B cell (primary cell): ENCODE results near the gene TNNT3. TPM values are rescaled to one million over a fixed set of nuclear protein-coding genes. Genes with fewer than 3 reads are reported as not detected.

Source experiments
- ATAC-seq: fragments of 200-7000 bp; cut with Tn5 transposase; one replicate; pipeline ENCODE4 v1.10.0; 2021; ENCODE audit warnings: low read depth, mild to moderate bottlenecking, moderate number of reproducible peaks, moderate library complexity
- CTCF ChIA-PET: fragments of 350-600 bp; sonication (Branson Sonifier 250); formaldehyde crosslinking; loops from one replicate; lab custom pipeline; 2021; ENCODE audit warnings: antibody characterized with exemption, inconsistent platforms; lab: Charles Lee
- POLR2A ChIA-PET: fragments of 350-600 bp; sonication (Branson Sonifier 250); formaldehyde crosslinking; loops from one replicate; lab custom pipeline; 2021; ENCODE audit warnings: antibody characterized with exemption; lab: Charles Lee
- DNase-seq: peaks from one replicate; pipeline ENCODE4 v3.0.0; 2013
- H2AFZ ChIP-seq: 2 replicates; pipeline ENCODE4 v1.6.1; 2012; ENCODE audit warnings: mild to moderate bottlenecking, low read depth, low read length; ENCODE audit not compliant: insufficient read depth, poor library complexity, severe bottlenecking
- H3K27ac ChIP-seq, 2 donors: 1 replicate in 1 of 2; 2 replicates in 1 of 2; pipeline ENCODE4 v1.5.1; 2012 to 2013; ENCODE audit warnings: low read length in 2 of 2, mild to moderate bottlenecking in 2 of 2, moderate library complexity in 1 of 2
- H3K27me3 ChIP-seq, 4 experiments: fragments of 200-600 bp in 1 of 4; sonication (generic) in 1 of 4; replicated peaks in 1 of 4; 1 replicate in 2 of 4; 2 replicates in 2 of 4; pipeline versions ENCODE4 v1.6.1 to v1.7.0; 2013 to 2016; ENCODE audit warnings: low read length in 3 of 4, mild to moderate bottlenecking in 2 of 4, mixed read lengths in 1 of 4, moderate library complexity in 1 of 4; ENCODE audit not compliant: insufficient read depth in 4 of 4, control insufficient read depth in 3 of 4; ENCODE audit errors: control extremely low read depth in 1 of 4
- H3K36me3 ChIP-seq, 2 experiments: replicated peaks in 1 of 2; 1 replicate in 1 of 2; 2 replicates in 1 of 2; pipeline versions ENCODE4 v1.6.1 to v1.7.1; 2013; ENCODE audit warnings: low read length in 1 of 2; ENCODE audit not compliant: insufficient read depth in 2 of 2, control insufficient read depth in 1 of 2; ENCODE audit errors: control extremely low read depth in 1 of 2, extremely low read depth in 1 of 2
- H3K4me1 ChIP-seq, 2 donors: fragments of 200-600 bp in 1 of 2; sonication (generic) in 1 of 2; 1 replicate in 1 of 2; 2 replicates in 1 of 2; pipeline versions ENCODE4 v1.5.1 to v1.6.1; 2013 to 2017; ENCODE audit warnings: low read length in 2 of 2; ENCODE audit not compliant: control insufficient read depth in 2 of 2, insufficient read depth in 2 of 2
- H3K4me2 ChIP-seq: replicated peaks from 2 replicates; pipeline ENCODE3; 2012; ENCODE audit warnings: mild to moderate bottlenecking, low read depth, low read length; ENCODE audit not compliant: poor library complexity, severe bottlenecking
- H3K4me3 ChIP-seq, 5 experiments: fragments of 200-600 bp in 1 of 5; sonication (generic) in 1 of 5; 1 replicate in 3 of 5; 2 replicates in 2 of 5; pipeline versions ENCODE4 v1.5.1 to v1.7.0; 2011 to 2016; ENCODE audit warnings: low read length in 4 of 5, mild to moderate bottlenecking in 4 of 5, low read depth in 2 of 5, control low read depth in 1 of 5, moderate library complexity in 1 of 5; ENCODE audit not compliant: insufficient read depth in 1 of 5; ENCODE audit errors: control extremely low read depth in 1 of 5, extremely low read depth in 1 of 5
- H3K79me2 ChIP-seq: fragments of 200-600 bp; sonication (generic); one replicate; pipeline ENCODE4 v1.6.0; 2016; ENCODE audit warnings: low read length; ENCODE audit not compliant: control insufficient read depth, insufficient read depth
- H3K9ac ChIP-seq: fragments of 200-600 bp; sonication (generic); 2 replicates; pipeline ENCODE4 v1.6.1; 2017; ENCODE audit warnings: mild to moderate bottlenecking, low read length, moderate library complexity
- H3K9me3 ChIP-seq, 3 donors: one replicate each; pipeline versions ENCODE4 v1.6.1 to v1.7.1; 2013; ENCODE audit warnings: low read length in 2 of 3; ENCODE audit not compliant: control insufficient read depth in 2 of 3, insufficient read depth in 1 of 3; ENCODE audit errors: control extremely low read depth in 1 of 3
- H4K20me1 ChIP-seq: 2 replicates; pipeline ENCODE4 v1.6.0; 2012; ENCODE audit warnings: mild to moderate bottlenecking, low read length; ENCODE audit not compliant: insufficient read depth, control insufficient read depth, poor library complexity, severe bottlenecking
- H3K27ac Mint-ChIP-seq: one replicate; pipeline ENCODE4 v1.8.0; 2021; ENCODE audit warnings: mixed read lengths
- H3K27me3 Mint-ChIP-seq: one replicate; pipeline ENCODE4 v1.8.0; 2021; ENCODE audit warnings: mixed read lengths
- H3K4me1 Mint-ChIP-seq: one replicate; pipeline ENCODE4 v1.8.0; 2021; ENCODE audit warnings: mixed read lengths
- H3K4me3 Mint-ChIP-seq: one replicate; pipeline ENCODE4 v1.8.0; 2021; ENCODE audit warnings: mixed read lengths
- H3K9me3 Mint-ChIP-seq: one replicate; pipeline ENCODE4 v1.8.0; 2022; ENCODE audit warnings: mixed read lengths; ENCODE audit not compliant: insufficient read depth
- EZH2 ChIP-seq: IDR thresholded peaks from 2 replicates; pipeline ENCODE4 v1.6.1; 2012; ENCODE audit warnings: borderline replicate concordance, low read depth, mild to moderate bottlenecking, moderate library complexity, low read length; ENCODE audit not compliant: insufficient read depth, poor library complexity, severe bottlenecking
- WGBS: methylation state at CpG from one replicate; pipeline ENCODE4 v1.1.5; 2013; ENCODE audit warnings: missing lambda C conversion rate; ENCODE audit not compliant: insufficient coverage; 5-methylcytosine and 5-hydroxymethylcytosine counted together
- intact Hi-C: fragments of 100-400 bp; cut with micrococcal nuclease; formaldehyde crosslinking; loops from one replicate; pipeline ENCODE4 v1.10.0; 2022
- polyA plus RNA-seq: library from polyadenylated mRNA; depleted of rRNA; stranded (reverse); fragments of >200 nt; gene quantifications from 2 replicates; pipeline ENCODE4 v1.2.3, GENCODE V29; 2012
- total RNA-seq, 2 donors: library from RNA; stranded (reverse); fragments of 120-200 nt in 1 of 2; gene quantifications; 1 replicate in 1 of 2; 2 replicates in 1 of 2; pipeline versions ENCODE4 v1.2.3 to v1.2.4, GENCODE V29; 2013 to 2022
- TF ChIP-seq, protein P1 (sequence below): fragments of 200-600 bp; IDR thresholded peaks from one replicate; pipeline ENCODE4 v1.8.0; 2022; ENCODE audit warnings: antibody characterized with exemption, mild to moderate bottlenecking

TNNT3 gene
- total and polyA plus RNA-seq, 2 donors (not counting 1 experiment from before 2014, with no cell fraction given) = 2.5 to 10.0 TPM

DNA sequence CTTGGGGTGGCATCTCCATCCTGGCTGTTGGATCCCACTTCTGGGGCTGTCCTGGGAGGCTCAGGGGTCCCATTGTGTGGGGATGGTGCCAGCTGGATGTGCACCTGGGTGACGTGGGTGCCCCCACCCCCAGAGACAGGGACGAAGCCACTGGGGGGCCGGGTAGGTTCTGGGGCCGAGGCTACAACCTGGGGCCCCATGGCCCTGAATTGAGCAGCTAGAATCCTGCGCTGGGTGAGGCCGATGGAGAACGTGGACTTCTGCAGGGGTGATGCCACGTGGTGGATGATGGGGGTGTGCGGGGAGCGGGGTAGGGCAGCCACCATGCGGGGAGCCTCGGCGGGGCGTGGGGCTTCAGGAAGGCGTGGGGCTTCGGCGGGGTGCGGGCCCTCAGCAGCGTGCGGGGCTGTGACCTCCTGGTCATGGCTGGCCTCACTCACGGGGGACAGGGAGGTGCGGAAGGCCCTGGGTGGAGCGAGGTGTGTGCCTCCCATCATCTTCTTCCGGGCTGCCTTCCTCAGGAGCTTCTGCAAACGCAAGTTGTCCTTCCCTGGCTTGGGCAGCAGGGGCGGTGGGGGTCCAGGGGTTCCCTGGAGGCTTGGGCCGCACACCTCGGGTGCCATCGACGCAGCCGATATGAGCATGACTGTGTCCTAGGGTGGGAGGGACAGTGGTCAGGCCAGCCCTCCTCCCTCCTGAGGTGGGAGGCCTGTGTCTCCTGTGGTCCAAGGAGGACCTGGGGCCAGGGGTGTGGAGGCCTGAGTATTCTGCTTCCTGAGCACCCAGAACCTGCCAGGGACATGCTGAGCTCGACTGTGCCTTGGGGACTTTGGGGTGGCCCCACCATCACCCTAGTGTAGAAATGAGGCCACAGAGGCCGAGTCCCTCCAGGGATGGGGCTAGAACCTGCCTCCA lies 29.3 kb upstream of the TNNT3 start:
- H4K20me1 ChIP-seq = peaks cover 79% of the 10 kb centered on the region
- DNase-seq (peak; percentile 44), ATAC-seq (peak; percentile 5)
- peak overlapping the region; percentile 57 for H3K4me2 ChIP-seq
- H3K27me3 ChIP-seq = no peaks in the 10 kb centered on the region
- peaks cover 28 to 35% of the 10 kb centered on the region in 2 donors for H3K4me1 ChIP-seq
- Mint-ChIP-seq H3K4me3 (no peak overlapping the region), H3K27ac (peak overlapping the region; percentile 50), H3K9me3 (no peaks in the 10 kb centered on the region), H3K4me1 (peaks cover 33% of the 10 kb centered on the region), H3K27me3 (no peaks in the 10 kb centered on the region)
- no peaks in the 10 kb centered on the region for H3K79me2 ChIP-seq
- no peak overlapping the region for H2AFZ ChIP-seq
- POLR2A ChIA-PET = interaction anchor here (0.7 to 1.3 kb wide), 4 partner anchors 8 to 39 kb away, joined by 3 to 5 read pairs (median 4); no protein-coding TSS in a partner anchor
- CTCF ChIA-PET = interaction anchor here (0.9 to 2.1 kb wide), 5 partner anchors 8 to 196 kb away, joined by 3 to 9 read pairs (median 5); no protein-coding TSS in a partner anchor
- no peak overlapping the region for H3K9ac ChIP-seq
- no peak overlapping the region for H3K4me3 ChIP-seq
- intact Hi-C loops = no loop called here
- H3K9me3 ChIP-seq = no peaks in the 10 kb centered on the region
- no peak overlapping the region for H3K27ac ChIP-seq
- TF ChIP-seq, protein P1, sequence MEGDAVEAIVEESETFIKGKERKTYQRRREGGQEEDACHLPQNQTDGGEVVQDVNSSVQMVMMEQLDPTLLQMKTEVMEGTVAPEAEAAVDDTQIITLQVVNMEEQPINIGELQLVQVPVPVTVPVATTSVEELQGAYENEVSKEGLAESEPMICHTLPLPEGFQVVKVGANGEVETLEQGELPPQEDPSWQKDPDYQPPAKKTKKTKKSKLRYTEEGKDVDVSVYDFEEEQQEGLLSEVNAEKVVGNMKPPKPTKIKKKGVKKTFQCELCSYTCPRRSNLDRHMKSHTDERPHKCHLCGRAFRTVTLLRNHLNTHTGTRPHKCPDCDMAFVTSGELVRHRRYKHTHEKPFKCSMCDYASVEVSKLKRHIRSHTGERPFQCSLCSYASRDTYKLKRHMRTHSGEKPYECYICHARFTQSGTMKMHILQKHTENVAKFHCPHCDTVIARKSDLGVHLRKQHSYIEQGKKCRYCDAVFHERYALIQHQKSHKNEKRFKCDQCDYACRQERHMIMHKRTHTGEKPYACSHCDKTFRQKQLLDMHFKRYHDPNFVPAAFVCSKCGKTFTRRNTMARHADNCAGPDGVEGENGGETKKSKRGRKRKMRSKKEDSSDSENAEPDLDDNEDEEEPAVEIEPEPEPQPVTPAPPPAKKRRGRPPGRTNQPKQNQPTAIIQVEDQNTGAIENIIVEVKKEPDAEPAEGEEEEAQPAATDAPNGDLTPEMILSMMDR = no peak
- TF ChIP-seq EZH2 = no peak
- WGBS = 21% methylated on average over 31 of the region's 33 CpGs
- peaks cover 5 to 41% of the 10 kb centered on the region in 2 experiments for H3K36me3 ChIP-seq
